Measurements from ENCODE around the gene RGL4.

DNA sequence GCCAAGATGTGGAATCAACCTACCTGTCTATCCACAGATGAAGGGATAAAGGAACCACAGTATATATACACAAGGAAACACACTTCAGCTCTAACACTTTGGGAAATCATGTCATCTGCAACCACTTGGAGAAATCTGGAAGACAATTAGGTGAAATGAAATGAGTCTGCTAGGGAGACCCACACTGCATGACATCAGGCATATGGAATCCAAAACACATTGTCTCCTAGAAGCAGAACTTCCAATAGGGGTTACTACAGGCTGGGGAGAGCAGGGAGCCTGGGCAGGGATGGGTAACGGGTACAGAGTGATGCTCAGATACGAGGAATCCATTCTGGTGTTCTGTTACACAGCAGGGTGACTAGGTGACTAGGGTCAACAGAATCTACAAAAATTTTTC, 18.3 kb downstream of the RGL4 start:
- no peak for TF ChIP-seq POLR2AphosphoS5 (IDR thresholded peaks at IDR 0.05)
- no peak for TF ChIP-seq POLR2A (IDR thresholded peaks at IDR 0.05)
- TF ChIP-seq, protein P1, sequence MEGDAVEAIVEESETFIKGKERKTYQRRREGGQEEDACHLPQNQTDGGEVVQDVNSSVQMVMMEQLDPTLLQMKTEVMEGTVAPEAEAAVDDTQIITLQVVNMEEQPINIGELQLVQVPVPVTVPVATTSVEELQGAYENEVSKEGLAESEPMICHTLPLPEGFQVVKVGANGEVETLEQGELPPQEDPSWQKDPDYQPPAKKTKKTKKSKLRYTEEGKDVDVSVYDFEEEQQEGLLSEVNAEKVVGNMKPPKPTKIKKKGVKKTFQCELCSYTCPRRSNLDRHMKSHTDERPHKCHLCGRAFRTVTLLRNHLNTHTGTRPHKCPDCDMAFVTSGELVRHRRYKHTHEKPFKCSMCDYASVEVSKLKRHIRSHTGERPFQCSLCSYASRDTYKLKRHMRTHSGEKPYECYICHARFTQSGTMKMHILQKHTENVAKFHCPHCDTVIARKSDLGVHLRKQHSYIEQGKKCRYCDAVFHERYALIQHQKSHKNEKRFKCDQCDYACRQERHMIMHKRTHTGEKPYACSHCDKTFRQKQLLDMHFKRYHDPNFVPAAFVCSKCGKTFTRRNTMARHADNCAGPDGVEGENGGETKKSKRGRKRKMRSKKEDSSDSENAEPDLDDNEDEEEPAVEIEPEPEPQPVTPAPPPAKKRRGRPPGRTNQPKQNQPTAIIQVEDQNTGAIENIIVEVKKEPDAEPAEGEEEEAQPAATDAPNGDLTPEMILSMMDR (IDR thresholded peaks at IDR 0.05), result no peak
